Ishikawa (cell line): ENCODE data around the gene CEP85.

Source experiments
- EP300 ChIP-seq: IDR thresholded peaks from 2 replicates; pipeline ENCODE4 v1.6.1; 2012; ENCODE audit warnings: borderline replicate concordance
- FOXM1 ChIP-seq: IDR thresholded peaks from 2 replicates; pipeline ENCODE4 v1.6.1; 2012; ENCODE audit warnings: low read depth, borderline replicate concordance
- TAF1 ChIP-seq: IDR thresholded peaks from 2 replicates; pipeline ENCODE4 v1.6.1; 2012; ENCODE audit warnings: low read depth, mild to moderate bottlenecking
- YY1 ChIP-seq: IDR thresholded peaks from 2 replicates; pipeline ENCODE4 v1.6.1; 2012; ENCODE audit warnings: low read depth

- no peak for TF ChIP-seq TAF1
- TF ChIP-seq FOXM1, result no peak
- no peak for TF ChIP-seq YY1
- no peak for TF ChIP-seq EP300
Measured at GRCh38 chr1:26189331-26189730, 44.7 kb upstream of the CEP85 start.
